GM21526 (cell line): Measurements from ENCODE around the gene ATP12A.
A peak's percentile ranks its signal among the peaks of the same experiment; 100 is the strongest.

Experiments used
- ATAC-seq: cut with Tn5 transposase; IDR thresholded peaks from one replicate; pipeline ENCODE4 v1.9.1; 2021; ENCODE audit warnings: moderate library complexity; ENCODE audit not compliant: unreplicated experiment, low FRiP score

Gene ATP12A

DNA sequence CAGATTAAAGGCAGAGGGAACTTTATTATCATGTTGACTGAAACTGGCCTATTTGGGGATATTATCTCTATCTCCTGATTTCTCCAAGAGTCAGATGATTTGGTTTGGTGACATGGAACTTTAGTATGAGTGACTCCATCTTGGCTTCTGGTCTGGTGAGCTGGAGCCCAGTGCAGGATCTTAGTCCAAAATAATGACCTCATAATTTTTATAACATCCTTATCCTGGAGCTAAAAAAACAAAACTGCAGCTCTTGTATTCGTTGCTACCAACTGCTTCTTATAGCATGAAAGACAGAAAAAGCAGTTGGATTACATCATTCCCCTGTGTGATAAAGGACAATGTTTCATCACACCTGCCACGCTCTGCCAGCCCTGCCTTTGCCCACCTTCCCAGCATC, 44.5 kb downstream of the ATP12A start:
- ATAC-seq = no peak

DNA sequence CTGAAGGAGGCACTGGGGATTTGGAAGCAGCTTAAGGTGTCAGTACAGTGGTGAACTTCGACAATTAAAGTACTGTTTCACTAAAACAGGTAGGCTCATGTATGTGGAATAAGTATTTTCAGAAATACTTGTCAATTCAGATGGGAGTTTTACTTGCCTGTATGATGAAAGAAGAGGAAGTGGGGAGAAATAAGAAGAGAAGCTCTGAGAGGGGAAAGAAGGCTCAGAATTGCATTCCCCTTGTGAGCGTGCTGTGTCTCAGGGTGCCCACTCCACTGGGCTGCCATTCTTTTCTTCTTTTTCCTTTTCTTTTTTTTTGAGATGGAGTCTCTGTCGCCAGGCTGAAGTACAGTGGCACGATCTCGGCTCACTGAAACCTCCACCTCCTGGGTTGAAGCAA, 45.2 kb downstream of the ATP12A start:
- no peak for ATAC-seq

DNA sequence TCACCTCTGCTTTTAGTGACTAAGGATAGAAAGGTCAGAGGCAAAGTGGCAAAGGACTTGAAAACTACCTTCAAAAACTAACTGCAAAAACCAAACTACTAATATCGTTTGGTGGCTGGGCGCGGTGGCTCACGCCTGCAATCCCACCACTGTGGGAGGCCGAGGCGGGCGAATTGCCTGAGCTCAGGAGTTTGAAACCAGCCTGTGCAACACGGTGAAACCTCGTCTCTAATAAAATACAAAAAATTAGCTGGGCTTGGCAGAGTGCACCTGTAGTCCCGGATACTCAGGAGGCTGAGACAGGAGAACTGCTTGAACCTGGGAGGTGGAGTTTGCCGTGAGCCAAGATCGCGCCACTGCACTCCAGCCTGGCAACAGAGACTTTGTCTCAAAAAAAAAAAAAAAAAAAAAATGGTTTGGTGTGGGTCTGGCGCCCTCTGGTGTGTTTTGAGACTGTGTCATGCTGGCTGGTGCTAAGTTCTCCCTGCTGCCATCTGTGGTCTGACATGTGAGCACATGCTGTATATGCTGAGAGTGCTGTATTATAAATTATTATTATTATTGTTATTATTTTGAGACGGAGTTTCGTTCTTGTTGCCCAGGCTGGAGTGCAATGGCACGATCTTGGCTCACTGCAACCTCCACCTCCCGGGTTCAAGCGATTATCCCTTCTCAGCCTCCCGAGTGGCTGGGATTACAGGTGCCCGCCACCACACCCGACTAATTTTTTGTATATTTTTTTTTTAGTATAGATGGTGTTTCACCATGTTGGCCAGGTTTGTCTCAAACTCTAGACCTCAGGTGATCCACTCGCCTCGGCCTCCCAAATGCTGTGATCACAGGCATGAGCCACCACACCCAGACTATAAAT, 47.8 kb downstream of the ATP12A start:
- ATAC-seq = peak; percentile 72

DNA sequence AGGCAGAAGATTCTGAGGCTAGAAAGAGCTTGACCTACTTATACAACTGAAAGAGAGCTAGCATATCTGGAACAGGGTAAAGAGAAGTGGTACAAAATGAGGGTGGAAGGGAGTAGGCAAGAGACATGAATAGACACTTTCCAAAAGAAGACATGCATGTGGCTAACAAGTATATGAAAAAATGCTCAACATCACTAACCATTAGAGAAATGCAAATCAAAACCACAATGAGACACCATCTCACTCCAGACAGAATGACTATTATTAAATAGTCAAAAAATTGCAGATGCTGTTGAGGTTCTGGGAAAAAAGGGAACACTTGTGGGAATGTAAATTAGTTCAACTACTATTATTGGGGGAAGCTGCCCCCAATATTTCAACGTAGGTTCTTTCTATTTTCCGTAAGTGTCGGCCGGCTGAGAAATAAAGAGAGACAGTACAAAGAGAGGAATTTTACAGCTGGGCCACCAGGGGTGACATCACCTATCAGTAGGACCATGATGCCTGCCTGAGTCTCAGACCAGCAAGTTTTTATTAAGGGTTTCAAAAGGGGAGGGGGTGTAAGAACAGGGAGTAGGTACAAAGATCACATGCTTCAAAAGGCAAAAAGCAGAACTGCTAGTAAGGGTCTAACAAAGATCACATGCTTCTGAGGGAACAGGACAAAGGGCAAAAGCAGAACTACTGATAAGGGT, 50.8 kb downstream of the ATP12A start:
- ATAC-seq = peak; percentile 76

DNA sequence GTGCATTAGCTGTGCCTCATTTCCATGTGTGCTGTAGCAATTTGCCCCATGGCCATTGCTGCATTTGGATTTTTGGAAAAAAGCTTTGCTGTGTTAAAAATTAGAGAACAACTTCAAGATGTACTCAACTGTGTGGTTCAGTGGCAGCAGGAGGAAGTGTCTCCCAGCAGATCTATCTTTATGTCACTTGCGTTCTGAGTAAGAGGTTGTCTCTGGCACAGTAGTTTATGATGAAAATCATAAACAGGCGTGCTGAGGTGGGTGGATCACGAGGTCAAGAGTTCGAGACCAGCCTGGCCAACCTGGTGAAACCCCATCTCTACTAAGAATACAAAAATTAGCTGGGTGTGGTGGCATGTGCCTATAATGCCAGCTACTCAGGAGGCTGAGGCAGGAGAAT, 54.7 kb downstream of the ATP12A start:
- ATAC-seq = no peak

DNA sequence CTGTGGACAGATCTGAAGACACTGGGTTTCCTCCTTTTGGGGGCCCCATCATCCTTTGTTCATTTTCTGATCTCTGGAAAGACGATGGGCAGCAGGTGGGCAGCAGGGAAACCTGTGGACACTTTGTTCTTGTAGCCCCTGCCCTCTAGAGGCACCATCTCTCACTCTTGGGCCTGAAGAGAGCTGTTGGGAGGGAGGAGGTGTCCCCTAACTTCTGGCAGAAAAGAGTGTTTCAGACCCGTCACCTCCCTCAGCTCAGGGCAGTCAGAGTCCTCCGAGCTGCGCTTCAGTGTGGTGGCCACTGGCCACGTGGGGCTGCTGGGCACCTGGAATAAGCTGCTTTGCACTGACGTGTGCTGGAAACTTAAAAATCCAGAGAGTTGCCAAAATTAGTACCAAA, 56.8 kb downstream of the ATP12A start:
- ATAC-seq = no peak

DNA sequence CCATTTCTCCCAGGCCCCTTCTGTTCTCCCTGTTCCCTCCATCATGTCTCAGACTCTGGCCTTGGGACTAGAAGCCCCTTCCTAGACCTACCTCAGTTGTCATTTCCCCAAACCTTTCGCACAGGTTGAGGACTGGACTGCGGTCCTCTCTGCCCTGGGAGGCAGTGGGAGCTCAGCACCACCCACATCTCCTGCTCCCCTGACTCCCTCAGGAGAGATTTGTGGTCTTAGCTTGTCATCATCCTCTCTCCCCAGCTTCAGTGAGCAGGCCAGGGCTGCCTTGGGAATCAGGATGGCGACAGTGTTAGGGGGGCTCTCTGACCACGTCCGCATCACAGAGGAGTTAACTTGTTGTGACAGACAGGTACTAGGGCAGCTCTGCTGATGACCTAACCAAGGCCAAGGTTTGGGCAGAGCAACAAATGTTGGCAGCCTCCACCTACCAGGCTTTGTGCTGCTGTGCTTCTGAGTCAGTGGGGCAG, 58.2 kb downstream of the ATP12A start:
- no peak for ATAC-seq

DNA sequence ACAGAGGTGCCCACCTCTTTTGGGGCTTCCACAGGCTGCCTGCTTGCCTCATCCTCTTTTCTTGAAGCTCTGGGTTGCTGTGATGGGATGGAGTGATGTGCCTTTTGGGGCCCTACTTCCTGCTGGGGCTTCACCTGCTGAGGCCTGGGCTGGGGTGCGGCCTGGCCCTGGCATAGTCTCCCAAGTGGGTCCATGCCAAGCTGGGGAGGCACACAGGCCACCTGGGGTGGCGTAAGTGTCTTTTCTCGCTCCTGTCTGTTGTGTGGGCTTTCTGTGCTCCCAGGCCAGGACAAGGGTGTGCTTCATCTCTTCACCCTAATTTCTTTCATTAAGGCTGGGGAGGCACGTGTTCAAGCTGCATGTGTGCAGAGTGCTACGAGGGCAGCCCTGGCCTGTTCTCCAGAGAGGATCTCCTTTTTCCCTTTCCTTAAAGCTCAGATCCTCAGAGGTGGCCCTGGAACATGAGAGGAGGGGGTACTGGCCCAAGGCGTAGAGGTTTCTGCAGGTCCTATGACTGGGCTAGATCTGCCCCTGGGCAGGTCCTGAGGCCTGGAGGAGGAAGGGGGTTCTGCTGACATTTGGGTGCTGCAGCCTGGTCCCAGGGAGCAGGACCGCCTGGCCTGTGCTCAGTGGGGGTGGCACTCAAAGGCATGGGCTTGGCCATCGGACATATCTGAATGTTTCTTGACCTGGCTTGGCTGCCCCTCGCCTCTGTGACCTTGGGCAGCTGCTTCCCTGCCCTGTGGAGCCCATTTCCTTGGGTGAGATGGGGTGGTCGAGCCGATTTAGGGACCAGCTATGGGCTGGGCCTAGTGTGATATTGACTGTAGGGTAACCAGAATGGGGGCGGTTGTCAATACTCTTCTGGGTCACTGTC, 60.0 kb downstream of the ATP12A start:
- no peak for ATAC-seq

DNA sequence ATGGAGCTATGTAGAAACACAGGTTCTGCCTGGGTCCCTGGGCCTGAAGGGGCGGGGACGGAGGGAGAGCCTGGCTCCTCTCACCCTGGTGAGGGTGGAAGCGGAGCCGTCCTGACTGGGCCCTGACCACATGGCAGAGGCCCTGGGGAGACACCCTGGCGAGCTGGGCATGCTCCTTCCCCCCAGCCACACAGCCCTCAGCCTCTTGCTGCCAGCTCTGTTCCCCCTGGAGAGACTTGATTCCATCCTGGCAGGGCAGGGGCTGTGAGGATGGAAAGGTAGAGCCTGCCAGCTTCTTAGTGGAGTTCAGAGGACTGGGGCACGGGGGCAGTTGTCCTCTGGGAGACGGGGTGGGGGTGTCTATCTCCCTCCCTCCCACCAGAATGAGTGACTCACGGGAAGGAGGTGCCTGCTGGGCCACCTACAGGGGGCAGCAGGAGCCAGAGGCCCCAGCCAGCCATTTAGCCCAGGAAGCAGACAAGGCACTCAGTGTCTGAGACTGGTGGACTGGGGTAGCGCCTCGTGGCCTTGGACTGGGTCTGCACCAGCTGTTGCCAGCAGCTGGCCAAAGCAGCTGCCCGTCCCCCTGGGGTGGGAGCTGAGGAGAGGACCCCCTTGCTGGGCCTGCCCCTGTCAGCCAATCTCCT, 60.9 kb downstream of the ATP12A start:
- no peak for ATAC-seq

DNA sequence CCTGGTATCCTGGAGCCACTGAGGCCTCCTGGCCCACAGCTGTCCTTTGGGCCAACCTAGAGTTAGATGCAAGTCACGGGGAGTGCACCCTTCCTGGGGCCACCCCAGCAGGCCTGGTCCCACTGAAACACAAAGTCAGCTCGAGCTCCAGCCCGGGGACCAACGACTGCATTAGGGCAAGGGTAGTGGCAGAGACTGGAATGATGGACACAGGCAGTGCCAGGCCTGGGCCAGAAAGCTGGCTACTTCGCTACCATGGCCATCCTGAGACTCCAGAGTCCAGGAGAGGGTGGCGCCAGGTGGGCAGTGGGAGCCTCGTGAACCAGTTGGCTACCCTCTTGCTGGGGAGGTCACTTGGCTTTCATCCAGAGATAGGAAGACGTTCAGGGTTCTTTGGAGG, 61.6 kb downstream of the ATP12A start:
- no peak for ATAC-seq

DNA sequence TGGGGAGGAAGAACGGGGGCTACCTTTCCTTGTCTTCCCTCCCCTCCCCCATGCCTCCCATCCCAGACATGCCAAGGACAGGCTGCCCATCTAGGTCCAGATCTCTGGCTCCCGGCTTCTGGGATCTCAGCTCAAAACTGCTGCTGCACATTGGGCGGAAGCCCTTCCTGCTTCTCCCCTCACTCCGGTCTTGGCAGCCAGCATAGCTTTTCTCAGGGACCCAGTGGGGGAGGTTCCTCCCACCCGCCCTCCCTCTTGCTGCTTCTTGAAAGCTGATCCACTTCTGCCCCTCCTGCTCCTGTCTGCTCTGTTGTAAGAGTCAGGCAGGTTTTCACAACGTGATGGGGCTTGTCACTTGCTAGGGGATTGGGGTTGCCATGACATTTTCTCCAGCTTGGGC, 62.1 kb downstream of the ATP12A start:
- no peak for ATAC-seq

DNA sequence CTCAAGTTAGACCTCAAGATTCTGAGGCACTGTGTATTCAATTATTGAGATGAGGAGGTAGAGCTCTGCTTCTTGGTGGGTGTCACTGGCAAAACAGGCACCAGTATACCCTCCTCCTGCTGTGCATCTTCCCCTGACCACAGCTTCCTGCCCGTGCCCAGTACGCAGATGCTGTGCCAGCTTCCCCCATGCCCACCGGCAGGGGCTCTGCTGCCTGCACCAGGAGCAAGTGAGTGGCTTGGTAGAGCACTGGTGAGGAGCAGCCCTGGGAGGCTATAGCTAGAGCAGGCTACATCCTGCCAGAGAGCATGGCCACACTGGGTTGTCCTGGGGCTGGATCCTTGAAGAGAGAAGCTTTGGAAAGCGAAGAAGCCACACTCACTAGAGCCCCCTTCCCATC, 62.8 kb downstream of the ATP12A start:
- ATAC-seq = no peak

DNA sequence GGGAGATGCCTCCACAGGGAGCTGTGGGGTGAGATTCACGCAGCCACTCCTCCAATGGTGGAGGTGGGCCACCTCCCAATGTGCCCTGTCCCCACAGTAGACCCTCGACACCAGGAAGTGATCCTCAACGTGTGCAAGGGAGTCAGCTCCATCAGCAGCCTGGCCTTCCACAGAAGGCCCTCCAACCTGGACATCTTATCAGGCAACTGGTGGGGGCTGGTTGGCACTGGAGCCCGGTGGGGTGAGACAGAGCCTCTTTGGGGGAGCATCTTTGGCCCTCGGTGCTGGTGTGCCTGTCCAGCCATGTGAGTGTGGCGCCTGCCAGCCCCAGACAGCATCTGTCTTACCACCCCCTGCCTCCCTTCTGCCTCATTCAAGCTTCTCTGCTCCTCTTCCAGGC, 64.0 kb downstream of the ATP12A start:
- ATAC-seq = no peak

DNA sequence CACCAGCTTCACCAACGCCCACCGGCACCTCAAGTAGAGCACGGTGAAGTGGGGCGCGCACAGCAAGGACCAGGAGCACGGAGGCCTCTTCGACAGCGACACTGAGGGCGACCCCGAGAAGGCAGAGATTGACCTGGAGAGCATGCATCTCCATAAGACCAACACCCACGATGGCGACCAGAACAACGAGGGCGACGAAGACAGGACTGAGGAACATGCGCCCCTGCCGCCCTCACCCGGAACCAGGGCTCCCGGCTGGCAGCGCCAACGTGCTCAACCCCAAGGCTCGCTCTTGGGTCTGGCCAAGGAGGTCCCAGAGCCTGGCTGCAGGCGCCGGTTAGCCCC, 65.3 kb downstream of the ATP12A start:
- no peak for ATAC-seq

DNA sequence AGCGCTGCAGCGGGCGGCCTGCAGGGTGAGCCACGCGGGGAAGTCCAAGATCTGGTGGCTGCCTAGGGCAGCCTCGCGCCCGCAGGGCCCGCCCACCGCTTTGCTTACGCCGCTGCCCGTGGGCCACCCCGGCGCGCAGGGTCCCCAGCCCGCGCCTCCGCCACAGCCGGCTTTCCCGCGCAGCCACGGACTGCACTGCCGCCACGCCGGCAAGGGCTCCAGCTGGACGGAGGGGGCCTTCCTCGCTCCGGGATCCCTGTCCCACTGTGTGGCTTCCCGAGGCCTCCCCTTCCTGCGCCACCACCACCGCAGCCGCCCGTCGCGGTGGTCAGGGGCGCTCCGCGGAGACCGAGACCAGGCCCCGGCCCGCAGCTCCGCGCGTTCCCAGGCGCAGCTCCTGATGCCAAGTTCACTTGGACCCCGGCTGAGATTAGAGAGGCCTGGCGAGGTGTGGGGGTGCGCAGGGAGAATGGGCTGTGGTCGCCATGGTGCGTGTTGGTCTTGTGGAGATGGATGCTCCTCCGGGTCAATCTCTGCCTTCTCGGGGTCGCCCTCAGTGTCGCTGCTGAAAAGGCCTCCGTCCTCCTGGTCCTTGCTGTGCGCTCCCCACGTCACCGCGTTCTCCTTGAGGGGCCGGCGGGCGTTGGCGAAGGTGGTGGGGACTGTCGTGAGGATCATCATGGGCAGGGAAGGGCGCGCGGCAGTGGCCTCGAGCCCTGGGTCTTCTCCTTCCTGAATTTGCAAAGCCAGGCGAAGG, 65.8 kb downstream of the ATP12A start:
- ATAC-seq = no peak

DNA sequence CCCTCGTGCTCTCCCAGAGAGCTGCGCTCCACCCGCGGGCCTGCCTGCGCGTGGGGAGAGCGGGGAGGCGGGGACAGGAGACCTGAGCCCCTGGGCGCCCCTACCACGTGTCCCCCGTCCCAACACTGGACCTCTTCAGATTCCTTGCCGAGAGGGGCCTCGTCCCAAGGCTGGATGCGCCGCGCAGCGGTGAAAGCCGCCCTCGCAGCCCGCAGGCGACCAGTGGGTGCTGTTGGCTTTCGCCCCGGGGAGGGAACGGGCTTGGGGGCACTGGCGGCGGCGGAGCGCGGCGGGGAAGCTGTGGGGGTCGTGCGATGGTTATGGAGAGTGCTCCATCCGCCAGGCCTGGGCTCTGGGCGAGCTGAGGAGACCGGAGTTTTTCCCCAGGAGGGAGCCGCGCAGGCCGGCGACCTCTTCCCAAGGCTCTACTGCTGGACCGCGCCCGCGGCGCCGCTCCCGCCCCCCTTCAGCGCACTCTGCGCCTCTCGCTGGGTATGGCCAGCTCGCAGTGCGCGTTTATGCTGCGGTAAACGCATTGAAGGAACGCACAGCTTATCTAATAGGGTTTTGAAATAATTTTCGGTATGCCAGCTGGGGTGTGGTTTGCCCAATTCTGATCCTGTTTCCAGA, 66.5 kb downstream of the ATP12A start:
- no peak for ATAC-seq

DNA sequence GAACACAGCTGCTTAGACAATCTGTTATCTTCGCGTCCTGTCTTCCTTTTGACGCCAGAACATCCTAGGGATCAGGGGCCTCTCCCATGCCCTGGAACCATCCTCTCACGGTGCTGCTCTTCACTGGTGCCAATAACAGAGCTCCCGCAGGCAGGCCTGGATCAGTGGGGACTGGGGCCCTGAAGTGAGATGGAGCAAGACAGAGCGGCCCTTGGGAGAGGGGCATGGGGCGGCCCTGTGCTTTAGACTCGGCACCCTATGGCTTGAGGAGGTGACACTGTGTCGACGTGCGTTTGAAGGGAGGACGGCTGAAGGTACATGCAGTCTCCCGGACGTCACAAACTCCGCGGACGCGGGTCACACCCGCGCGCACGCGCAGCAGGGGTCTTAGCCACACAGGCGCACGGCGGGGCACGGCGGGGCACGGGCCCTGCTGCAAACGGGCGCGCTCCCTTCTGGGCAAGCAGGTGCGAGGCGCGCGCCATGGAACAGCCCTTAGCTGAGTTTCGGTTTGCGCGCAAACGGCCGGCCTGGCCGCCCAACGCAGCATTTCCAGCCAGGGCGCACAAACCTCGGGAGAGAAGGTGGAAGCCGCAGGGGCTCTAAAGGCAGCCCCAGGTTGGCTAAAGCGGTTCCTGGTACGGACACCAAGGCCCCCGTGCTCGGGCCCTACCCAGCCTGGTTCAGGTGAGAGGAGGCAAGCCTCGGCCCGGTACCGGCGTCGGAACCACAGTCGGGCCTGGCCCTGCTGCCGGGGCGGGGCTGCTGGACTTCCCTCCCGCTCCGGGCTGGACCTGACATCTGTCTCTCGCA, 67.2 kb downstream of the ATP12A start:
- ATAC-seq = no peak

DNA sequence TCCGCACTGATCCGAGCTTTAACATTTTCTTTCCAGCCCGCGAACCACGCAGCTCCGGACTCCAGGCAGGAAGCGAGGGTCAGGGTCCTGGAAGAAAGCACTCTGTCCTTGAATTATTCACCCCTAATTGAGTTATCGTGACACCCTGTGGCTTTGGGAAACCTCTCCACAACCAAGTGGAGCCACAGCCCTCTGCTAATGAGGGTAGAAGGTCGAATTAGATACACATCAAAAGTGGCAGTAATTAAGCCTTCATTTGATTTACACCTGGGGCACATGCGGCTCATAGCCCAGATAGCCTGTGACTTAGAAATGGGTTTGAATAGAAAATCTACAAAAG, 67.8 kb downstream of the ATP12A start:
- no peak for ATAC-seq

DNA sequence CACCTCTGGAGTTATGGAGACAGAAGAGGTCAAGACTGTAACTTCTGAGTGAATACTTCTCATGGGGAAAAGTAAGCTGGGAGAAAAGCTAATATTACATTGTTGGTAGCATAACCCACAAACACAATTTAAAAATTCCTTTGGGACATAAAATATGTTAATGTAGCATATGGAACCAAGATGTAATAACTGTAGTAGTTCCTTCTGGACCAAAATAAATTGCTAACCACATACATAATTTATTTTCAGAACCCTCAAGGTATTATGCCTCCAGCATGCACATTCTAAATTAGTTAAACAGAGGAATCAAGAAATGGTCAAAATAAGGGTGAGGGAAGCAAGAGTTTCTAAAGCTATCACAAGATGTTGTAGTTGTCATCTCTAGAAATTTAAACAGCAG, 79.0 kb downstream of the ATP12A start:
- ATAC-seq = no peak
